Measurements from ENCODE around the gene LAMC3.

Gene LAMC3

GRCh38 chr9:131008086-131008485 is 888 bp upstream of the LAMC3 start:
- ATAC-seq = no peak
- Mint-ChIP-seq H3K4me3 (no peak overlapping the region), H3K36me3 (ENCODE audit: low read depth) (no peaks in the 10 kb centered on the region), H3K27me3 (peaks cover 40% of the 10 kb centered on the region), H3K9me3 (no peaks in the 10 kb centered on the region), H3K4me1 (no peaks in the 10 kb centered on the region), H3K27ac (no peak overlapping the region)
- no peak for DNase-seq

GRCh38 chr9:131008563-131008908 is 438 bp upstream of the LAMC3 start:
- H3K27ac Mint-ChIP-seq = no peak overlapping the region

DNA sequence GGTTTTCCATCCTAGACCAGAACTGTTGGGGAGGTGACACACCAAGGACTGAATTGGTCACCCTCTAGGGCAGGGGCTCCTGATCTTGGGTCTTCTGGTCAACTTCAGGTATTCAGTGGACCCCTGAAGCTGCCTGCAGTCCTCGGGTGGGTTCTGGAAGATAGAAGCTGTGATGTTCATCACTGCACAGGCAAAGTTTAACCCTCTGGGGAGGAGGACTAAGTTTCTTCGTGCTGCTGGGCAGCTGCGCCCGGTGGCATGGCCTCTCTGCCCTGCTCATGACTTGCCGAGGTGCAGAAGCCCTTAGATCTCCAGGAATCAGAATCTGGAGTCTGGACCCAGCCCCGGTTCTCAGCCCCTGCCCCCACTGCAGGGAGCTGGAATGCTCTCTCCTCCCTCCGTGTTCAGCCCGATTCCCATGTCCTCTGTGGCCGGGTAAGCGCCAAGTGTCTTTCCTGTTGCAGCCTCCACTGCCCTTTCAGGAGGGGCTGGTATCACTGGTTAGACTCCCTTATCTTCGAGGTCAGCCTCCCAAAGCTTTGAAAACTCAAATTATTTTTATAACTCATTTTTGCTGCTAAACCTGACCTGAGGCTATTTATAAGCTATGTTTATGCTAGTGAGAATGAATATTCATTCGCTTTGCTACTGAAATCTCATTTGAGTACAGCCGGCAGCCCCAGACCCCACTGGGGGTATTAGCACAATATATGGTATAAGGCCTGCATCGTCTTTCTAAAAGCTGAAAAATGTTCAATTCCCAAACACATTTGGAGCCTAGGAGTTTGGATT is 1.7 kb downstream of the LAMC3 start:
- no peak overlapping the region for H3K4me3 Mint-ChIP-seq
- DNase-seq = no peak
- no peak overlapping the region for H3K27ac Mint-ChIP-seq
- no peak for ATAC-seq
- peaks cover 42% of the 10 kb centered on the region for H3K27me3 Mint-ChIP-seq
- H3K4me1 Mint-ChIP-seq = no peaks in the 10 kb centered on the region
- no peaks in the 10 kb centered on the region for H3K9me3 Mint-ChIP-seq
- H3K36me3 Mint-ChIP-seq (ENCODE audit: low read depth) = no peaks in the 10 kb centered on the region

More at GRCh38 chr9:131008563-131008908, 438 bp upstream of the LAMC3 start:
- no peaks in the 10 kb centered on the region for H3K4me1 Mint-ChIP-seq
- no peaks in the 10 kb centered on the region for H3K9me3 Mint-ChIP-seq
- H3K27me3 Mint-ChIP-seq = peaks cover 40% of the 10 kb centered on the region
- ATAC-seq = no peak
- DNase-seq = no peak
- no peaks in the 10 kb centered on the region for H3K36me3 Mint-ChIP-seq (ENCODE audit: low read depth)
- H3K4me3 Mint-ChIP-seq = no peak overlapping the region

GRCh38 chr9:131011274-131012022 is 2.5 kb downstream of the LAMC3 start:
- DNase-seq = no peak
- no peak for ATAC-seq
- Mint-ChIP-seq H3K4me3 (no peak overlapping the region), H3K9me3 (no peaks in the 10 kb centered on the region), H3K36me3 (ENCODE audit: low read depth) (no peaks in the 10 kb centered on the region), H3K27me3 (peaks cover 40% of the 10 kb centered on the region), H3K4me1 (no peaks in the 10 kb centered on the region), H3K27ac (no peak overlapping the region)

DNA sequence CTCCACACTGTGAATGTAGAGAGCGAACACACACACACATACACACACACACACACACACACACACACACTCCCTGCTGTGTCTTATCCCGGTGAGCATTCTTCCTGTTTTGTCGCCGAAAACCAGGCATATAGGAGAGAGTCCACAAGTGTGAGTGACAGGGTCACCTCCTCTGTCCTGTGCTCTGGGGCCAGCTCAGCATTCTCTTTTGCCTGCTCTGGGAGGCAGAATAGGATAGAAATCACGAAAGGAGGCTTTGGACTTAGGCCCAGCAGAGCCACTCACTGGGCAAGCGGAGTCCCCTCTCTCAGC is 3.0 kb downstream of the LAMC3 start:
- ATAC-seq (no peak), DNase-seq (no peak)
- H3K9me3 Mint-ChIP-seq = no peaks in the 10 kb centered on the region
- H3K4me1 Mint-ChIP-seq = no peaks in the 10 kb centered on the region
- H3K4me3 Mint-ChIP-seq = no peak overlapping the region
- no peak overlapping the region for H3K27ac Mint-ChIP-seq
- peaks cover 35% of the 10 kb centered on the region for H3K27me3 Mint-ChIP-seq
- H3K36me3 Mint-ChIP-seq (ENCODE audit: low read depth) = no peaks in the 10 kb centered on the region

DNA sequence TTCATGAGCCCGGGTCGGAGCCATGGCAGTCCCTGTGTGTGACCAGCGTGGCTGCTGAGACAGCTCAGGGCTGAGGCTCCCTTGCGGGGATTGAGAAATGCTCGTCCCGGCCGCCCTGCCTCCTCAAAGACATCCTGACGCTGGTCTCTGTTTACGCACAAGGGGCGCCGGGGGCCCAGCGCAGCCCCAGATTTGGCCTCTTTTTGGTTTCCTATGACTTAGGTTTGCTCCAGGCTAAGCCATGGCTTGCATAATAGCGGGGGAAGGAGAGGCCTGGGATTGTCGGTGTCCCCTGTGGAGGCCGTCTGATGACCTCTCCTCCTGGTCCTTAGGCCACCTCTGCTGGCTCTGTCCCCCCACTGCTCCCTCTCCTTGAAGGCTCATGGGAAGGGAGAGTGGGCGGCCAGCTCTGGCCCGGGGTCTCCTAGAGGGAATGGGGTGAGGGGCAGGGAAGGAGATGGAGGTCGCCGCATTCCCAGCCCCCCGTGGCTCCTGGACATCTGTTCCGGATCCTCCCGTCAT is 3.5 kb downstream of the LAMC3 start:
- no peaks in the 10 kb centered on the region for H3K4me1 Mint-ChIP-seq
- H3K27me3 Mint-ChIP-seq = peaks cover 35% of the 10 kb centered on the region
- DNase-seq = no peak
- H3K9me3 Mint-ChIP-seq = no peaks in the 10 kb centered on the region
- H3K36me3 Mint-ChIP-seq (ENCODE audit: low read depth) = no peaks in the 10 kb centered on the region
- H3K4me3 Mint-ChIP-seq = no peak overlapping the region
- no peak overlapping the region for H3K27ac Mint-ChIP-seq
- ATAC-seq = no peak

DNA sequence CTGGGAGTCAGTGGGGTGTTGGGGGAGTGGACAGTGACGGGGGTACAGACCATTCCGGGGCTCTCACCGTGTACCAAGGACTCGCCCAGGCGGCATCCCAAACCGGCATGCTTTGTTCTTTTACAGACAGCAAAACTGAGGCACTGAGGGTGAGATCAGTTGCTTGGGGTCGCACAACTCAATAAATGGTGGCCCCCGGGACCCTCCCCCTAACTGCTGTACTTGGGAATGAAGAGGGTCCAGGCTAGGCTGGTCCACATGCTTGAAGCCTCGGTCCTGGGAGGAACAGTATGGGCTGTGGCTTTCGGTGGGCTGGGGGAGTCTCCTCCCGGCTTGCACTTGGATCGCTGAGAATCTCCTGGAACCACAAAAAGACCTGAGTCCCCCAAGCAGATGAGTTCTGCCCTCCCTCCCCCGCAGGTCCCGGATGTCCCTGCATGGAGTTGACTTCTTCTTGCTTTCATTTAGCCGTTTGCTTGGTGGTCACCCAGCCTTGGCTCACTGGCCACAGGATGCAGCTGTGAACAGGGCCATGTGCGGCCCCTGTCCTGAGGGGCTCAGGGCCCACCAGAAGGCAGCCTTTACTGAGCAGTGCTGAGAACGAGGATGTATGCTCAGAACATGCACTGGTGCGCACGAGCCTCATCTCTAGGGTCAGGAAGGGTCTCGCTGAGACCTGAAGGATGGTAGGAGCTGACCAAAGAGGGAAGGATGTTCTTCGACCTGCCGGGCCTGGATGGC is 4.2 kb downstream of the LAMC3 start:
- Mint-ChIP-seq H3K27me3 (peaks cover 30% of the 10 kb centered on the region), H3K9me3 (no peaks in the 10 kb centered on the region), H3K4me3 (no peak overlapping the region), H3K4me1 (no peaks in the 10 kb centered on the region), H3K36me3 (ENCODE audit: low read depth) (no peaks in the 10 kb centered on the region), H3K27ac (no peak overlapping the region)
- DNase-seq (no peak), ATAC-seq (no peak)

DNA sequence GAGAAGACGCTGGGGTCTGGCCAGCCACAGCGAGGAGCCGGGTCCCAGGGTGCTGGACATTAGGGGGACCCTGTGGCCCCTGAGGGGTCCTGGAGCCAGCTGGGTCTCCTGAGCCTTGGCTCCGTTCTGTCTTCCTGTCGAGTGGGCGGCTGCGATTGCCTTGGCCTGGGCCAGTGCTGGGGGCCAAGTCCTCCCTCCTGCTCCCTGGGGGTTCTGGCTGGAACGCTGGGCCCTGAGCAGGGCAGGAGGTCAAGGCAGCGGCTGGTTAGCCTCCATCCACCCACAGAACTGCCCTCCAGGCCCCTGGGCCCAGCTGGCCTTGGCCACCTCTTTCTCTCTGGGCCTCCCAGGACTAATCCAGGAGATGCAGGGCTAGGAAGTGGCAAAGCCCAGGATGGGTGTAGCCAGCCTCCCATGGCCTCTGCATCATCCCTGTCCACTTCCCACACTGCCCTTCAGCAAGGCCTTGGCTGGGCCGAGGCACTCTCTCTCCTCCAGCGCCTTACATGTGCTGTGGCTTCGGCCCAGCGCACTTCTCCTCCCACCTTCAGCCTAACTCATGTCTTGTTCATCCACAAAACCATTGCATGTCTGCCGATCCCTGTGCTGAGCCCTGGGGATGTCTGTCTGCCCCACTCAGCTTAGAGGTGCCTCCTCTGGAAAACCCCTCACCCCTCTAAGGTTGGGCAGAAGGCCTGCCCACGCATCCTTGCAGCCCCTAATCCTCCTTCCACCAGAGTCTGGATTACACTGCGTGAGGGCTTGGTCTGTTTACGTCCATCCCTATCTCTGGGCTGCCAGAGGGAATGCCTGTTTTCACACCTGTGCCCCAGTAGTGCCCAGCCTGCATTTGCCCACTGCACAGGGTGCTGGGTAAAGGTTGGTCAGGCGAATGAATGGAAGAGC is 5.0 kb downstream of the LAMC3 start:
- DNase-seq = no peak
- Mint-ChIP-seq H3K36me3 (ENCODE audit: low read depth) (no peaks in the 10 kb centered on the region), H3K27ac (no peak overlapping the region), H3K4me1 (no peaks in the 10 kb centered on the region), H3K4me3 (no peak overlapping the region), H3K9me3 (no peaks in the 10 kb centered on the region), H3K27me3 (peaks cover 28% of the 10 kb centered on the region)
- ATAC-seq = no peak

DNA sequence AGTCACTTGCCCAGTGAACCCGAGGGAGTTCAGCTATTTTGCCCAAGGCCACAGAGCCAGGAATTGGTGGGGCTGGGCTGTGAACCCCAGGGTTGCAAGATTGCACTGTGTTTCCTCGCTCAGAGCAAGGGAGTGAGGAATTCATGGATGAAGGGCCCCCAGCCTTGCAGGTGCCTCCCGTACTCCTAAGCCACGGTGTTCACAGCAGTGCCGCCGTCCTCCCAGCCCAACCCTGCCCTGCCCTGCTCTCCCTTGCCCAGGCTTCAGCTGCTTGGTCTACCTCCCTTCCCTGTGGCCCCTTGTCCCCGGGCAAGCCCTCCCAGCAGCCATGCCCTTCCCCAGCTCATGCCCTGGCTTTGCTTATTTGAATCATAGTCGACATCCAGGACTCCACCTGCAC is 6.1 kb downstream of the LAMC3 start:
- Mint-ChIP-seq H3K9me3 (no peaks in the 10 kb centered on the region), H3K27me3 (peaks cover 24% of the 10 kb centered on the region), H3K4me1 (no peaks in the 10 kb centered on the region), H3K36me3 (ENCODE audit: low read depth) (no peaks in the 10 kb centered on the region), H3K4me3 (no peak overlapping the region), H3K27ac (no peak overlapping the region)
- DNase-seq (no peak), ATAC-seq (no peak)

DNA sequence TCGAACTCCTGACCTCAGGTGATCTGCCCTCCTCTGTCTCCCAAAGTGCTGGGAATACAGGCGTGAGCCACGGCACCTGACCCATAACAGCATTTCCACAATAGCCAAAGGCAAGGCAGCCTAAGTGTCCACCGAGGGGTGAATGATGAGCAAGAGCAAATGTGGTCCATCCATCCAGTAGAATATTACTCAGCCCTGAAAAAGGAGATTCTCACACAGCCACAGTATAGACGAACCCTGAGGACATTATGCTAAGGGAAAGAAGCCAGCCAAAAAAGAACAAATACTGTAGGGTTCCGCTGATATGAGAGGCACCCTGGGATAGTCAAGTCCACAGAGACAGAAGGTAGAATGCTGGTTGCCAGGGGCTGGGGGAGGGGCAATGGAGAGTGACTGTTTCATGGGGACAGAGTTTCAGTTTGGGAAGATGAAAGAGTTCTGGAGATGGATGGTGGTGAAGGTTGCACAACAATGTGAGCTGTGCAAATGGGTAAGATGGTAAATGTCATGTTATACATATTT is 7.0 kb downstream of the LAMC3 start:
- DNase-seq (no peak), ATAC-seq (no peak)
- Mint-ChIP-seq H3K36me3 (ENCODE audit: low read depth) (no peaks in the 10 kb centered on the region), H3K27ac (no peak overlapping the region), H3K27me3 (peaks cover 20% of the 10 kb centered on the region), H3K4me3 (no peak overlapping the region), H3K9me3 (no peaks in the 10 kb centered on the region), H3K4me1 (no peaks in the 10 kb centered on the region)

- ATAC-seq = no peak
- H3K36me3 Mint-ChIP-seq (ENCODE audit: low read depth) = no peaks in the 10 kb centered on the region
- H3K4me3 Mint-ChIP-seq = no peak overlapping the region
- no peak overlapping the region for H3K27ac Mint-ChIP-seq
- peaks cover 10% of the 10 kb centered on the region for H3K27me3 Mint-ChIP-seq
- H3K4me1 Mint-ChIP-seq = no peaks in the 10 kb centered on the region
- no peak for DNase-seq
- H3K9me3 Mint-ChIP-seq = no peaks in the 10 kb centered on the region
Measured at GRCh38 chr9:131017067-131017466, 8.1 kb downstream of the LAMC3 start.

DNA sequence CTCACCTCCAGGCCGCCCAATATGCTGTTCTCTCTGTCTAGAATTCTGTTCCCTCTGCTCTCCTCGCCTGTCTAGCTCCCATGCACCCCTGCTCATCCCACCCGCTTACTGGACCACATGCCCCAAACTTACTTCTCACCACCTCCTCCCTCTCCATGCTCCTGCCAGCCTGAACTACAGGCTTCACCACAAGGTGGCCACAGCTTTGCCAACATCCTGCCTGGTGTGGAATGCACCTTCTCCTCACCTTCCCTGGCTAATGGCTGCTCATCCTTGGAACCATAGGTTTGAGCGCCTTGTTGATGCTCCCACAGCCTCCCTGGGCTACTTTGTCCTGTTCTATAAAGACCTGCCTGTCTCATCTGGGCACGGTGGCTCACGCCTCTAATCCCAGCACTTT is 9.6 kb downstream of the LAMC3 start:
- Mint-ChIP-seq H3K36me3 (ENCODE audit: low read depth) (no peaks in the 10 kb centered on the region), H3K4me3 (no peak overlapping the region), H3K27ac (no peak overlapping the region), H3K27me3 (peaks cover 12% of the 10 kb centered on the region), H3K4me1 (no peaks in the 10 kb centered on the region), H3K9me3 (no peaks in the 10 kb centered on the region)
- ATAC-seq (no peak), DNase-seq (no peak)

GRCh38 chr9:131019388-131020239 is 10.6 kb downstream of the LAMC3 start:
- Mint-ChIP-seq H3K27ac (no peak overlapping the region), H3K27me3 (peaks cover 10% of the 10 kb centered on the region), H3K4me1 (no peaks in the 10 kb centered on the region), H3K4me3 (no peak overlapping the region), H3K9me3 (no peaks in the 10 kb centered on the region), H3K36me3 (ENCODE audit: low read depth) (no peaks in the 10 kb centered on the region)
- ATAC-seq = no peak
- no peak for DNase-seq
